ENCODE results near the gene DLGAP1.

The DLGAP1 gene

DNA sequence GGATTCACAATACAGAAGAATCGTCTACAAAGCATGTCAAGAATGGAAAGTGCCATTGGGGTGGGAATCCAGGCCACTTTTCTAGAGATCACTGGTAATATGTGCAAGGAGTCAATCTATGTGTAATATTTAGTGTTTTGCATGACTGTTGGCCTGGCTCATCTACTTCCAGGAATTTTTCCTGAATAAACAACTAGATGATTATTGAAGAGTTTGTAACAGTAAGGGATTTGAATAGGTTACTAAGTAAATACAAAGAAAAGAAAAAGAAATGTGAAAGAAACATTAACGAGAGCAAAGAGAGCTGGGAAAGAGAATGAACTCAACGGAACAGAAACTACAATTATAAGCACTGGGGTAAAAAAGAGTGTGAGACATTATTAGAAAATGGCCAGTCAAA is 599.1 kb downstream of the DLGAP1 start:
- no peaks in the 10 kb centered on the region for H3K9me3 ChIP-seq (ENCODE audit: severe bottlenecking)
- no peaks in the 10 kb centered on the region for H3K36me3 ChIP-seq (ENCODE audit: low read depth)
- TF ChIP-seq, protein P1, sequence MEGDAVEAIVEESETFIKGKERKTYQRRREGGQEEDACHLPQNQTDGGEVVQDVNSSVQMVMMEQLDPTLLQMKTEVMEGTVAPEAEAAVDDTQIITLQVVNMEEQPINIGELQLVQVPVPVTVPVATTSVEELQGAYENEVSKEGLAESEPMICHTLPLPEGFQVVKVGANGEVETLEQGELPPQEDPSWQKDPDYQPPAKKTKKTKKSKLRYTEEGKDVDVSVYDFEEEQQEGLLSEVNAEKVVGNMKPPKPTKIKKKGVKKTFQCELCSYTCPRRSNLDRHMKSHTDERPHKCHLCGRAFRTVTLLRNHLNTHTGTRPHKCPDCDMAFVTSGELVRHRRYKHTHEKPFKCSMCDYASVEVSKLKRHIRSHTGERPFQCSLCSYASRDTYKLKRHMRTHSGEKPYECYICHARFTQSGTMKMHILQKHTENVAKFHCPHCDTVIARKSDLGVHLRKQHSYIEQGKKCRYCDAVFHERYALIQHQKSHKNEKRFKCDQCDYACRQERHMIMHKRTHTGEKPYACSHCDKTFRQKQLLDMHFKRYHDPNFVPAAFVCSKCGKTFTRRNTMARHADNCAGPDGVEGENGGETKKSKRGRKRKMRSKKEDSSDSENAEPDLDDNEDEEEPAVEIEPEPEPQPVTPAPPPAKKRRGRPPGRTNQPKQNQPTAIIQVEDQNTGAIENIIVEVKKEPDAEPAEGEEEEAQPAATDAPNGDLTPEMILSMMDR (IDR thresholded peaks at IDR 0.05; ENCODE audit: poor library complexity, severe bottlenecking), result no peak
- no peak overlapping the region for H3K4me3 ChIP-seq (ENCODE audit: severe bottlenecking)
- H3K27me3 ChIP-seq (ENCODE audit: insufficient read depth, poor library complexity, severe bottlenecking), result no peaks in the 10 kb centered on the region
- DNase-seq (ENCODE audit: low spot score), result no peak
- no peak overlapping the region for H3K27ac ChIP-seq (ENCODE audit: poor library complexity, severe bottlenecking)
- no peaks in the 10 kb centered on the region for H3K4me1 ChIP-seq (ENCODE audit: insufficient read depth, poor library complexity, severe bottlenecking)
- ATAC-seq (ENCODE audit: low read depth), result no peak

DNA sequence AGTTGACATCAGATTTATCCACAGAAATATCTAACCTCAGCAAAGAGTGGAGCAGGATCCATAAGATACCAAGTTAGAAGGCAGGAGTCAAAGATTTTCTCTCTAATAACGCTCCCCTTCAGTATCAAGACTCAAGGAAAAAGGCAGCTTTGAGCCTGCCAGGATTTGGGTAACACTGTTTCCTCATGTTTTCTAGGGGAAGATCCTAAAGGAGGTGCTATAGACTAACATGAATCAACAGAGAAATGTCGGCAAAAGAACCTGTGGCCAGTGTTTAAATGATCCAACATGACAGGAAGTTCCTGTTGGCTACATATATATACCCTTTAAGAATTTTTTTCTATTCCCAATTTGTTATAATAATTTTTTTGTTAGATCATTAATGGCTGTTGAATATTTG is 602.8 kb downstream of the DLGAP1 start:
- TF ChIP-seq, protein P1 (IDR thresholded peaks at IDR 0.05; ENCODE audit: poor library complexity, severe bottlenecking), result no peak
- no peak for DNase-seq (ENCODE audit: low spot score)
- H3K9me3 ChIP-seq (ENCODE audit: severe bottlenecking), result no peaks in the 10 kb centered on the region
- no peak overlapping the region for H3K4me3 ChIP-seq (ENCODE audit: severe bottlenecking)
- no peak overlapping the region for H3K27ac ChIP-seq (ENCODE audit: poor library complexity, severe bottlenecking)
- ATAC-seq (ENCODE audit: low read depth), result no peak
- H3K36me3 ChIP-seq (ENCODE audit: low read depth), result no peaks in the 10 kb centered on the region
- H3K27me3 ChIP-seq (ENCODE audit: insufficient read depth, poor library complexity, severe bottlenecking), result no peaks in the 10 kb centered on the region
- no peaks in the 10 kb centered on the region for H3K4me1 ChIP-seq (ENCODE audit: insufficient read depth, poor library complexity, severe bottlenecking)

DNA sequence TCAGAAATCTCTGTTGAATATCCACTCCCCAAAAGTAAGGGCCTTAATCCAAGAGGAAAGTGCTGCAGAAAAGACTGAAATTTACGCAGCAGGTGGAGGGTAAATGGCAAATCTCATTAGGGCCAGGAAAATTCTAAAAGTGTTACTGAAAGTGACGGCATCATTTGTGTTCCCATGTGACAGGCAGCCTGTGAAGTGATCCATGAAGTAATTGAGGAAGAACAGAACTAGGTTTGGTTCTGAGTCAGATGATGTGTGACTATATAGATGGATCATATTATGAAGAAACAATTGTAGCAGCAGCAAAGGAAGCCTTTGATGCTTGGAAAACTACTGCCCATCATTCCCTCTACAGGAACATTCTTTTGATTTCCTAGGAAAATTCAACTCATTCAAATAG is 603.9 kb downstream of the DLGAP1 start:
- Histone ChIP-seq H3K4me3 (ENCODE audit: severe bottlenecking) (no peak overlapping the region), H3K4me1 (ENCODE audit: insufficient read depth, poor library complexity, severe bottlenecking) (no peaks in the 10 kb centered on the region), H3K9me3 (ENCODE audit: severe bottlenecking) (no peaks in the 10 kb centered on the region), H3K36me3 (ENCODE audit: low read depth) (no peaks in the 10 kb centered on the region), H3K27ac (ENCODE audit: poor library complexity, severe bottlenecking) (no peak overlapping the region), H3K27me3 (ENCODE audit: insufficient read depth, poor library complexity, severe bottlenecking) (no peaks in the 10 kb centered on the region)
- TF ChIP-seq, protein P1 (IDR thresholded peaks at IDR 0.05; ENCODE audit: poor library complexity, severe bottlenecking), result no peak
- ATAC-seq (ENCODE audit: low read depth), result no peak
- DNase-seq (ENCODE audit: low spot score), result no peak

DNA sequence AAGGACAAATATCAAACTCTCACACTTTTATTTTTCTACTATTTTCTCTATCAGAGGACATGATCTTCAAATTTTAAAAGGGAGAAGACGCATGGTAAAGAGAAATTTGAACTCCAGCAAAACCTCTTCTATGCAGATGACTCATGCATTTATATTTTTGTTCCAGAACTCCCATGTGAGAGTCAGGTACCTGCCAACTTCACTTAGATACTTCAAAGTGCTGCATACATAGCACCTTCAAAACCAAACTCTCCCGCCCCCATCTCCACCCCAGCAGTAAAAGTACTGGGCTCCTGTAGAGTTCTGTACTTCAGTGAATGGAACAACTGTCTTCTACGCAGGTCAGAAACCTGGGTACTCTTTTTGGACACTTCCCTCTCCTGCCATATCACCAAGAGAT is 606.8 kb downstream of the DLGAP1 start:
- no peaks in the 10 kb centered on the region for H3K4me1 ChIP-seq (ENCODE audit: insufficient read depth, poor library complexity, severe bottlenecking)
- no peaks in the 10 kb centered on the region for H3K27me3 ChIP-seq (ENCODE audit: insufficient read depth, poor library complexity, severe bottlenecking)
- DNase-seq (ENCODE audit: low spot score) (no peak), ATAC-seq (ENCODE audit: low read depth) (no peak)
- no peaks in the 10 kb centered on the region for H3K36me3 ChIP-seq (ENCODE audit: low read depth)
- no peak overlapping the region for H3K27ac ChIP-seq (ENCODE audit: poor library complexity, severe bottlenecking)
- no peak overlapping the region for H3K4me3 ChIP-seq (ENCODE audit: severe bottlenecking)
- H3K9me3 ChIP-seq (ENCODE audit: severe bottlenecking), result no peaks in the 10 kb centered on the region
- TF ChIP-seq, protein P1 (IDR thresholded peaks at IDR 0.05; ENCODE audit: poor library complexity, severe bottlenecking), result no peak

DNA sequence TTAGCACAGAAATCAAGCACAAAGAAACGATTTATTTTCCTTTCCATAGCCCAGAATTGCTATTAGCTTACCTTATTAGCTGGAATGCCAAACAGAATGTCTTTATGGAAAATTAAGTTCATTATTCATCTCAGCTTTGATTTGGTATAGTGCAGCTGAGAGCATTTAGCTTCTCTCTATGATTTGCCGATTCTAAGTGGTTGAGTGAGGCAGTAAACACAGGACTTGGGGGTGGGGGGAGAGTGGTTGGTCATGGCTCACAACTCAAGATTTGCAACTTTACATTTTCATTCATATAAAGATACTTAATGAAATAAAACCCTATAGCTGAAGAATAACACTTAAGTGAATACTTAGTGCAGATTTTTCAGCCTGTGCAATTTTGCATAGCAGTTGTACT is 609.9 kb downstream of the DLGAP1 start:
- no peaks in the 10 kb centered on the region for H3K9me3 ChIP-seq (ENCODE audit: severe bottlenecking)
- H3K27me3 ChIP-seq (ENCODE audit: insufficient read depth, poor library complexity, severe bottlenecking), result no peaks in the 10 kb centered on the region
- no peaks in the 10 kb centered on the region for H3K4me1 ChIP-seq (ENCODE audit: insufficient read depth, poor library complexity, severe bottlenecking)
- ATAC-seq (ENCODE audit: low read depth) (no peak), DNase-seq (ENCODE audit: low spot score) (no peak)
- H3K27ac ChIP-seq (ENCODE audit: poor library complexity, severe bottlenecking), result no peak overlapping the region
- TF ChIP-seq, protein P1 (IDR thresholded peaks at IDR 0.05; ENCODE audit: poor library complexity, severe bottlenecking), result no peak
- no peaks in the 10 kb centered on the region for H3K36me3 ChIP-seq (ENCODE audit: low read depth)
- no peak overlapping the region for H3K4me3 ChIP-seq (ENCODE audit: severe bottlenecking)

Measured in RWPE2 (cell line).